Stomach (tissue), 4 donors: ENCODE results near the gene PCDH11X.
"Not testable (repeated sequence)": the region's sequence is repeated elsewhere in the genome, so short reads cannot be mapped to it uniquely, and the experiment has no call there.

Experiments
- EP300 ChIP-seq: sonication (generic); formaldehyde crosslinking; IDR thresholded peaks from one replicate; pipeline ENCODE4 v1.6.1; 2017; ENCODE audit warnings: antibody characterized with exemption
- POLR2A ChIP-seq, 4 donors: fragments of 450-650 bp; IDR thresholded peaks; one replicate each; pipeline ENCODE4 v1.6.1; 2016; ENCODE audit warnings: antibody characterized with exemption in 4 of 4, control low read depth in 2 of 4, mild to moderate bottlenecking in 1 of 4, moderate library complexity in 1 of 4
- POLR2AphosphoS5 ChIP-seq, 3 donors: sonication (generic); formaldehyde crosslinking; IDR thresholded peaks; one replicate each; pipeline ENCODE4 v1.6.1; 2016; ENCODE audit warnings: antibody characterized with exemption in 3 of 3

GRCh38 chrX:91817537-91817936 lies 38.4 kb downstream of the PCDH11X start:
- not testable (repeated sequence) for TF ChIP-seq POLR2AphosphoS5 (IDR thresholded peaks at IDR 0.05); EP300; POLR2A (IDR thresholded peaks at IDR 0.05)
